Muscle layer of duodenum (tissue), 2 donors: ENCODE measurements around the gene TBX4.

Experiments
- H3K27ac ChIP-seq: one replicate; pipeline ENCODE4 v1.7.0; 2013; ENCODE audit warnings: mild to moderate bottlenecking, low read length
- H3K27me3 ChIP-seq: one replicate; pipeline ENCODE4 v1.7.0; 2013; ENCODE audit warnings: low read depth, mild to moderate bottlenecking, control low read depth, low read length
- H3K36me3 ChIP-seq, 2 donors: one replicate each; pipeline ENCODE4 v1.7.0; 2013; ENCODE audit warnings: low read length in 2 of 2, control low read depth in 1 of 2, mild to moderate bottlenecking in 1 of 2; ENCODE audit not compliant: insufficient read depth in 2 of 2, control insufficient read depth in 1 of 2
- H3K4me1 ChIP-seq, 2 donors: one replicate each; pipeline ENCODE4 v1.7.0; 2013; ENCODE audit warnings: low read length in 2 of 2, mild to moderate bottlenecking in 2 of 2, control low read depth in 1 of 2, moderate library complexity in 1 of 2; ENCODE audit not compliant: insufficient read depth in 2 of 2, control insufficient read depth in 1 of 2
- H3K4me3 ChIP-seq, 2 donors: one replicate each; pipeline ENCODE4 v1.7.0; 2013; ENCODE audit warnings: low read length in 2 of 2, low read depth in 1 of 2, mild to moderate bottlenecking in 1 of 2
- H3K9me3 ChIP-seq, 2 donors: one replicate each; pipeline ENCODE4 v1.7.0; 2013; ENCODE audit warnings: low read length in 2 of 2, control low read depth in 1 of 2, mild to moderate bottlenecking in 1 of 2; ENCODE audit not compliant: control insufficient read depth in 1 of 2
- donor health status: healthy.

TBX4 gene

DNA sequence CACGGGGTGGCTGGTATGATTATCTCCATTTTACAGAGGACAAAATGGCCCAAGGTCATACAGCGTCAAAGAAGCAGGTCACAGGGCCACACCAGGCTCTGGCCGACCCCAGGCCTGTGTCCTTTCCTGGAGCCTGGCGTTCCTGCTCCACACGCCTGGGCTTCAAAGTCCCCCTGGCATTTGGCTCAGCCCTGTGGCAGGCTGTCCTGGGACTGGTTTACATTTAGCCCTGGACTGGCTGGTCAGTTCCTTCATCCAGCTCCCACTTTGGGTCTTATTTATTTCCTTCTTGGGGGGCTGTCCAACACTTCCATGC is 37.3 kb upstream of the TBX4 start:
- Histone ChIP-seq H3K27me3 (peaks cover 11% of the 10 kb centered on the region), H3K36me3 (no peaks in the 10 kb centered on the region), H3K4me1 (peaks cover 0 to 33% of the 10 kb centered on the region in 2 donors), H3K9me3 (no peaks in the 10 kb centered on the region), H3K27ac (no peak overlapping the region), H3K4me3 (no peak overlapping the region)

DNA sequence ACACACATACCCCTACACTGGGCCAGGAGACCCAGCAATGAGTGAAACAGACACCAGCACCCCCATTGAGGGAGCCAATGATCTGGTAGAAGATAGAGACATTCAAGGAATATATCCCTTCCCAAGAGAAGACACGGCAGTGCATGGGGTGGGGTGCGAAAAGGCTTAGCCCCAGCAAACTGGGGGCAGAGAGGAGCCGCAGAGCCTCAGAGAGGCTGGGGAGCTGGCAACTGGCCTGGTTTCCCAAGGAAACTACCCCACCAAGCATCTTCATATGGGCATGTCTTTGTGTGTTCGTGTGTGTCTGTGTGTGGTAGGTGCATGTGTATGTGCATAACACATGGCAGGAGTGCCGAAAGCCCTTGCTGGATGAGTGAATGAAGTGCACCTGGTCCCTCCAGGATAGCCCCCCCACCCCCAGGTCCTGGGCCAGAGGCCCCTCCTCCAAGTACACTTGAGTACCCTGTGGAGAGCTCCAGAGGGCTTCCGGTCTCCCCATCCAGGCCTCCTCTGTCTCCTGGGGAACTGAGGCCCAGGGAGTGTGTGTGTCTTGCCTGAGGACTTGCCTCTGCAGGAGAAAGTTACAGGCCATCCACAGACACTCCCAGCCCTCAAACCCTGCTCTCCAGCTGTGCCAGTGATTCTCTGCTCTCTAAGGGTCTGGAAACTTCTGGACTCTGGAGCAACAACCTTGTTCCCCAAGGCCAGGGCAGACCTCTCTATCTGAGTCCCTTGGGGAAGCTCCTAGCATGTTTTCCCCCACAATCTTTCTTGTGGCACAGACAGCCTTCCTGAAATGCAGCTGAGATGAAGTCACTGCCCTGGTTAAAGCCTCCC is 36.6 kb upstream of the TBX4 start:
- Histone ChIP-seq H3K9me3 (no peaks in the 10 kb centered on the region), H3K4me1 (peaks cover 0 to 26% of the 10 kb centered on the region in 2 donors), H3K27ac (no peak overlapping the region), H3K4me3 (no peak overlapping the region), H3K27me3 (peaks cover 6% of the 10 kb centered on the region), H3K36me3 (no peaks in the 10 kb centered on the region)

DNA sequence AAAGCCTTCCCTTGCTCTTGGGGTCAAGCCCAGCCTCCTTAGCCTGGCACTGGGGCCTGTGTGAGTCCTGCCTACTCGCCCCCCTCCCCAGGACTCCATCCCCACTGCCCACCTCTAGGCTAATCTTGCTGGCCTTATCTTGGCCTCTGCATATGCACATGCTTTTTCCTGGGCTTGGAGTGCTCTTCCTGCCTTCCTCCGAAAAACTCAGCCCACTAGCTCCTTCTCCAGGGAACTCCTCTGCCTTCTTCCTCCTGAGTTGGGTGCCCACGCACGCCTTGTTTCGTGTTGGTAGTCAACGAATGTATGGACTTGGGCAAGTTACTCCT is 36.0 kb upstream of the TBX4 start:
- no peak overlapping the region for H3K4me3 ChIP-seq
- H3K27me3 ChIP-seq: peaks cover 5% of the 10 kb centered on the region
- peaks cover 0 to 21% of the 10 kb centered on the region in 2 donors for H3K4me1 ChIP-seq
- H3K27ac ChIP-seq: no peak overlapping the region
- H3K36me3 ChIP-seq: no peaks in the 10 kb centered on the region
- H3K9me3 ChIP-seq: no peaks in the 10 kb centered on the region

DNA sequence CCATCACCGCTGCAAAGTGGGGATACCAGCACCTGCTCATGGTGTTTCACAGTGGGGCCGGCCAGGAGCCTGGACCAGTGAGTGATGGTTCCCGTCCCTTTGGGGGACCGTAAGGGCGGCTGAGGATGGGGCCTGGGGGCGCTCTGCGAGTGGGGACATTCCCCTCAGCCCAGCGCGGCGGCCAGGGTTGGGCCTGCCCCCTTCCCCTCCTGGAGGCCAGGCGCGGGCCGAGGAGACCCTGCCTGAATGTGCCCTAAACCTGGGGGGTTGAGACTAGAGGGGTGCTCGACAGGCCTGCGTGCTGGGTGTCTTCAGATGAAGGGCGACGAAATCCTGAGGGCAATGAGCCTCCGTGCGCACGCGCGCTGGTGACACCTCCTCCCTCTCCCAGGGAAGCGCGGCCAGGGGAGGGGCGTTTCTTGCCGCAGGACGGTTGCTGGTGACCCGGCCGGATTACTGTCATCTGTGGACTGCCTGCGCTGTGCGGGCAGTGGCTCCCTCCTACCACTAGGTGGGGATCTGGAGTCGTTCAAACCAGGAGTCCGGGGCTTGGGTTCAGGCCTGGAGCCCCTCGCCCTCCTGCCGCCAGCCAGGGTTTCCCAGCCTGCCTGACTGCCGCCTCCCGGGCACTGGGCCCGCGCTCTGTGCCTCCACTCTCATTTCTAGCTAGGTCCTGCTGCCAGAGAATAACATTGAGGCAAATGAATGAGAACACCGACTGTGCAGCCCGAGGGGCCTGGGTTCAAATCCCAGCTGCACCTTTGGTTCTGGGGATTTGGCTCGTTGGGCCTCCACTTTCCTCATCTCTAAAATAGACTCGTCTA is 35.5 kb upstream of the TBX4 start:
- no peaks in the 10 kb centered on the region for H3K36me3 ChIP-seq
- H3K9me3 ChIP-seq: no peaks in the 10 kb centered on the region
- H3K4me1 ChIP-seq: peaks cover 0 to 15% of the 10 kb centered on the region in 2 donors
- peak overlapping the region in 1 of 2 donors; percentile 15 for H3K4me3 ChIP-seq
- H3K27me3 ChIP-seq: peaks cover 10% of the 10 kb centered on the region
- H3K27ac ChIP-seq: no peak overlapping the region

DNA sequence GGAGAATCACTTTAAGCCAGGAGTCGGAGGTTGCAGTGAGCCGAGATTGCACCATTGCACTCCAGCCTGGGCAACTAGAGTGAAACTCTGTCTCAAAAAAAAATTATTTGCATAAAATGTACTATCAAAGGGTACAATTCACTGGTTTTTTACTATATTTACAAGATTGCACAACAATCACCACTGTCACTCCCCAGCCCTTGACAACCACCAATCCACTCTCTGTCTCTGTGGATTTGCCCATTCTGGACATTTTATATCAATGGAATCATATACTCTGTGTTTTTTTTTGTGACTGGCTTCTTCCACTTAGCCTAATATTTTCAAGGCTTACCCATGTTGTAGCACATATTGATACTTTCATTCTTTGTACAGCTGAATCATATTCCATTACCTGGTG is 33.8 kb upstream of the TBX4 start:
- H3K27me3 ChIP-seq: peaks cover 14% of the 10 kb centered on the region

DNA sequence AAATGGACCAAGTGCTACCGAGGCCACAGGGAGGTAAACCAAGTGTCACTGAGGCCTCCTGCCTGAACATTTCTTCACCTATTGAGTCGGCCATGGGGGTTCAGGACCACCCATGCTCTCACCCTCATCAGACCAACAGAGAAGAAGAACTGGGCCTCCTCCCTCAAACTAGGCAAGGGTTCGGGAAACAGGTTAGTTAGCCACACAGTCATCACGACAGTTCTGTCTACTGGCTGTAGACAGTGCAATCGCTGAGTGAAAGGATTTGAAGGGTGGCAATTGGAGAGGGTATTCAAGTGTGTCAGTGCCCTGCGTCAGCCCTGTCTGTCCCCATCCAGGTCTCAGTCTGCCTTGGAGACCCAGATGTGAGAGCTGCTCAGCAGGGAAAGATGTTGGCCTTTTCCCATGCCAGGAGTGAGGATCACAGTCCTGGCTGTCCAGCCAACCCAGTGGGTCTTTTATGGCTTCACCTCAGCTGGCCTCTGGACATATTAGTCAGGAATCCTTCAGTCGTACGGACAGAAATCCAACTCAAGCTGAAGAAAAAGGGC is 32.7 kb upstream of the TBX4 start:
- Histone ChIP-seq H3K4me1 (peaks cover 0 to 5% of the 10 kb centered on the region in 2 donors), H3K27me3 (peaks cover 21% of the 10 kb centered on the region), H3K4me3 (no peak overlapping the region), H3K36me3 (no peaks in the 10 kb centered on the region), H3K27ac (no peak overlapping the region), H3K9me3 (no peaks in the 10 kb centered on the region)

More for the DNA sequence above, 33.8 kb upstream of the TBX4 start:
- no peak overlapping the region for H3K27ac ChIP-seq
- H3K9me3 ChIP-seq: no peaks in the 10 kb centered on the region
- peaks cover 0 to 5% of the 10 kb centered on the region in 2 donors for H3K4me1 ChIP-seq
- H3K36me3 ChIP-seq: no peaks in the 10 kb centered on the region
- H3K4me3 ChIP-seq: no peak overlapping the region

DNA sequence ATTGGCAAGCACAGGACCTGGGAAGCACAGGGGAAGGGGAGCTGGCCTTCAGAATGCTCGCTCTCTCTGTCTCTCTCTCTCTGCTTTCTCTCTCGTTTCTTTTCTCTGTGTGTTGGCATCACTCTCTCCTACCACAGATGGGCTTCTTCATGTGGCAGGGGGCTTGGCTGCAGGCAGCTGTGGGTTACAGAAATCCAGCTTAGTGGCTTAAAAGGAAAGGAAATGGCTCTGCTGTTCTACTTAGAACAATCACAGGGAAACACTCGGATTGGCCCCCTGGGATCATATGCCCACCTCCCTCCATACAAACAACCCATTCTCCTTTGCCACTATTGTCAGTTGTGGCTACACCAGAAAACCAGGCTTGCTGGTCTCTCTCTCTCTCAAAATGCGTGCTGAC is 32.2 kb upstream of the TBX4 start:
- H3K9me3 ChIP-seq: no peaks in the 10 kb centered on the region
- H3K27ac ChIP-seq: no peak overlapping the region
- H3K4me3 ChIP-seq: no peak overlapping the region
- peaks cover 0 to 5% of the 10 kb centered on the region in 2 donors for H3K4me1 ChIP-seq
- H3K36me3 ChIP-seq: no peaks in the 10 kb centered on the region
- H3K27me3 ChIP-seq: peaks cover 24% of the 10 kb centered on the region

DNA sequence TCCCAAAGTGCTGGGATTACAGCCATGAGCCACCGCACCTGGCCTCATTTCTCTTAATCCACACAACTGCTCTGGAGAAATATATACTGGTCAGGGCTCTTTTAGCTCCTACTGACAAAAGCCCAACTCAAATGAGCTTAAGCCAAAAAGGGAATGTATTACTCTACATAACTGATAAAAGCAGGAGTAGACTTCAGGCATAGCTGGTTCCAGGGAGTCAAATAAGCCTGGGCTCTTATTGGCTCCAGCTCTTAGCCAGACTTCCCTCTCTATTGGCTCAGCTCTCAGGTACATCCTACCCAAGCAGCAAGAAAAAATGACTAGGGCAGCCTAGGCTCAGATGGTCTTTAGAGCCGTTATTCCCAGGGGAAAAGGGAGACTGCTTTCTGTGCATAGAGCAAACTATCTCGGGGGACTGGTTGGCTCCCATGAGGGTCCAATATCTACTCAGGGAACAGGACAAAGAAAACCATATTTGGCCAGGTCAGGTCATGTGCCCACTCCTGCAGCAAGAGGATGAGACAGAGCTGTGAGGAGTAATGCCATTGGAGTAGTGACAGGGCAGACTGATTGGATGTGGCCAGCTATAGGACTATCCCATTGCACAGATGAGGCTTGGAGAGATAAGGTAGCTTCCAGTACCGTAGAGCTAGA is 31.4 kb upstream of the TBX4 start:
- Histone ChIP-seq H3K4me1 (peaks cover 0 to 5% of the 10 kb centered on the region in 2 donors), H3K4me3 (no peak overlapping the region), H3K36me3 (no peaks in the 10 kb centered on the region), H3K9me3 (no peaks in the 10 kb centered on the region), H3K27me3 (peaks cover 24% of the 10 kb centered on the region), H3K27ac (no peak overlapping the region)

DNA sequence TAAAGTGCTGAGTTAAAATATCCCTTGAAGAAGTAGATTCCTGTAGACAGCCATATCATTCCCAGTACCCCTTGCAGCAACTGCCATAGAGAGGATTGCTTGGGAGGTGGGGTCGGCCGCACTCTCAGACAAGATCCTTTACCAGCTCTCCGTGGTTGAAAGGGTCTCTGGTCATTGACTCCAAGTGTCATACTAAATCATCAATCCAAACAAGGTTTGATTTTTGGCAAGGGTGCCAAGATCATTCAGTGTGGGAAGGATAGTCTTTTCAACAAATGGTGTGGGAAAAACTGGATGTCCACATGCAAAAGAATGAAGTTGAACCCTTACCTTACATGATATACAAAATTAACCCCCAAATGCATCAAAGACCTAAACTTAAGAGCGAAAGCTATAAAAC is 30.8 kb upstream of the TBX4 start:
- no peak overlapping the region for H3K4me3 ChIP-seq
- H3K27ac ChIP-seq: no peak overlapping the region
- peaks cover 0 to 5% of the 10 kb centered on the region in 2 donors for H3K4me1 ChIP-seq
- no peaks in the 10 kb centered on the region for H3K36me3 ChIP-seq
- H3K9me3 ChIP-seq: no peaks in the 10 kb centered on the region
- peaks cover 24% of the 10 kb centered on the region for H3K27me3 ChIP-seq

DNA sequence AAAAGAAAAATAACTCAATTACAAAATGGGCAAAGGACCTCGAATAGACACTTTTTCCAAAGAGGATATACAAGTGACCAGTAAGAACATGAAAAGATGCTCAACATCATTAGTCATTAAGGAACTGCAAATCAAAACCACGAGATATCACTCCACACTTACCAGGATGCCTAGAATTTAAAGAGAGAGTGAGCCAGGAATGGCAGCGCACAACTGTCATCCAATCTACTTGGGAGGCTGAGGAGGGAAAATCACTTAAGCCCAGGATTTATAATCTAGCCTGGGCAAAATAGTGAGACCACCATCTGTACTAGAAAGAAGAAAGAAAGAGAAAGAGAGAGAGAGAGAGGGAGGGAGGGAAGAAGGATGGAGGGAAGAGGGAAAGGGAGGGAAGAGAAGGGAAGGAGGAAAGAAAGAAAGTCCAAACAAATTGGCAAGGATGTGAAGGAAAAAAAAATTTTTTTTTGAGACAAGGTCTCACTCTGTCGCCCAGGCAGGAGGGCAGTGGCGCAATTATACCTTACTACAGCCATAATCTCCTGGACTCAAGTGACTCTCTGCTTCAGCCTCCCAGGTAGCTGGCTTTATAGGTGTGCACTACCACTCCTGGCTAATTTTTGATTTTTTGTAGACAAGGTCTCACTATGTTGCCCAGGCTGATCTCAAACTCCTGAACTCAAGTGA is 30.0 kb upstream of the TBX4 start:
- Histone ChIP-seq H3K4me1 (peaks cover 0 to 1% of the 10 kb centered on the region in 2 donors), H3K27me3 (peaks cover 24% of the 10 kb centered on the region), H3K27ac (no peak overlapping the region), H3K9me3 (no peaks in the 10 kb centered on the region), H3K4me3 (no peak overlapping the region), H3K36me3 (no peaks in the 10 kb centered on the region)

DNA sequence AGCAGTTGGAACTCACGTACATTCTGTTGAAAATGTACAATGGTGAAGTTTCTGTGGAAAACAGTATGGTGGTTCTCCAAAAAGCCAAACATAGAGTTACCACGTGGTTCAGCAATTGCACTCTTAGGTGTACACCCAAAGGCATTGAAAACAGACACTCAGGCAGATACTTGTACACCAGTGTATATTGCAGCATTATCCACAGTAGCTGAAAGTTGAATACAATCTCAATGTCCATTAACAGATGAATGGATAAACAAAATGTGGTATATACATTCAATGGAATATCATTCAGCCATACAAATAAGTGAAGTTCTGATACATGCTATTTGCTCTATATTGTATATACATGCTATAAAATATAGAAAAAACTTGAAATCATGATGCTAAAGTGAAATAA is 29.4 kb upstream of the TBX4 start:
- H3K27me3 ChIP-seq: peaks cover 24% of the 10 kb centered on the region
- no peaks in the 10 kb centered on the region for H3K9me3 ChIP-seq
- H3K4me1 ChIP-seq: no peaks in the 10 kb centered on the region
- H3K4me3 ChIP-seq: no peak overlapping the region
- no peak overlapping the region for H3K27ac ChIP-seq
- no peaks in the 10 kb centered on the region for H3K36me3 ChIP-seq
